GM13976 (cell line): ENCODE results near the gene PPBP.

Source experiments
- DNase-seq: peaks from one replicate; pipeline ENCODE4 v3.0.0; 2012; ENCODE audit warnings: low spot score
- in situ Hi-C: fragments of 300-500 bp; cut with MboI; formaldehyde crosslinking; loops from one replicate; pipeline ENCODE4 v1.12.0; 2022; ENCODE audit warnings: low sequenced_read_pairs, mixed read lengths, inconsistent platforms; ENCODE audit not compliant: unreplicated experiment
- TF ChIP-seq, protein P1 (sequence below): IDR thresholded peaks from 2 replicates; pipeline ENCODE4 v1.5.1; 2012; ENCODE audit warnings: borderline replicate concordance, mild to moderate bottlenecking; ENCODE audit not compliant: insufficient read depth; ENCODE audit errors: extremely low read depth, missing control alignments, control extremely low read depth

PPBP gene

DNA sequence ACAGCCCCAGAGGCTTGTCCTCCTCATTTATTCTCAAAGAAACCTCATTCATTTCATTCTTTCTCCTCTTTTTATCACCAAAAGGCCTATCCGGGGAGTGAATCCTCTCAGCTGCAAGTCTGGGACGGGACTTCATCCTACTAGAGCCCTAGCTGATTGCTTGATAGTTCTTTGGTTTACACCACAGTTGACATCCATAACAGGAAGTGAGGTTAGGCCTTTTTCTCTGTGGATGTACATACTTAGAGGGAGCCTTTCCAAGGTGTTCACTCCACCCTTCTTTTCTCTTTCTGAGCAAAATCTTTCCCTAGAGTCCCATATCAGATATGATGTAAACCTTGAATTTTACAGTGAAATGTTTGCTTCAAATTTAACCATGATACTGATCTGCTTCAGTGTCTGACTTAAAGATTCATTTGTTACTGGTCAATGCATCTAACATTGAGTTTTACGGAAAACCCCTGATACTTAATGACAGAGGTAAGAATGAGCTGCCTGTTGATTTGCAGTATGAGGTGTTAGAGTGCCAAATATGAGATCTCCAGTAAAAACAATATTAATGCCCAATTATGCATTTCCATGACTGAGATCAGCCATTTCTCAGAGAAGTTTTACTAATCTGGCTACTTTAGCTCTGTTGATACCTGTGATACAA is 27.3 kb upstream of the PPBP start:
- TF ChIP-seq, protein P1, sequence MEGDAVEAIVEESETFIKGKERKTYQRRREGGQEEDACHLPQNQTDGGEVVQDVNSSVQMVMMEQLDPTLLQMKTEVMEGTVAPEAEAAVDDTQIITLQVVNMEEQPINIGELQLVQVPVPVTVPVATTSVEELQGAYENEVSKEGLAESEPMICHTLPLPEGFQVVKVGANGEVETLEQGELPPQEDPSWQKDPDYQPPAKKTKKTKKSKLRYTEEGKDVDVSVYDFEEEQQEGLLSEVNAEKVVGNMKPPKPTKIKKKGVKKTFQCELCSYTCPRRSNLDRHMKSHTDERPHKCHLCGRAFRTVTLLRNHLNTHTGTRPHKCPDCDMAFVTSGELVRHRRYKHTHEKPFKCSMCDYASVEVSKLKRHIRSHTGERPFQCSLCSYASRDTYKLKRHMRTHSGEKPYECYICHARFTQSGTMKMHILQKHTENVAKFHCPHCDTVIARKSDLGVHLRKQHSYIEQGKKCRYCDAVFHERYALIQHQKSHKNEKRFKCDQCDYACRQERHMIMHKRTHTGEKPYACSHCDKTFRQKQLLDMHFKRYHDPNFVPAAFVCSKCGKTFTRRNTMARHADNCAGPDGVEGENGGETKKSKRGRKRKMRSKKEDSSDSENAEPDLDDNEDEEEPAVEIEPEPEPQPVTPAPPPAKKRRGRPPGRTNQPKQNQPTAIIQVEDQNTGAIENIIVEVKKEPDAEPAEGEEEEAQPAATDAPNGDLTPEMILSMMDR: no peak
- no peak for DNase-seq
- in situ Hi-C loops: no loop called here

DNA sequence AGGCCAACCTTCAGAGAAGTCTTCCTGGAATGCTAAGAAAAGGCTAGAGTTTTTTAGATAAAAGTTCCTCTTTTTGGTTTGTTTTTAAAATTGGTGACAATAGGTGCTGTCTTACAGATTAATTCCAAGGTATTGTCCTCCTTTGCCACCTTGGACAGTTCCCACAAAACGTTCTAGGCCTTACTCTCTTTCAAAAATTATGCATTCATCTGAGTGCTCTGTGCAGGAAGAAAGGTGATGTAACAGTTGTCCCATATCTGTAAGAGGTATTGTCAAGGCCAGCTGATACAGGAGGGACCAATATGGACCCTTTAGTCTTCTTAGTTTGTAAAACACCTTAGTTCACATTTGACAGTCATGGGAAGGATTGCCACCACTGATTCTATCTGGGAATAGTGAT is 26.3 kb upstream of the PPBP start:
- in situ Hi-C loops: no loop called here
- no peak for DNase-seq
- TF ChIP-seq, protein P1: no peak

DNA sequence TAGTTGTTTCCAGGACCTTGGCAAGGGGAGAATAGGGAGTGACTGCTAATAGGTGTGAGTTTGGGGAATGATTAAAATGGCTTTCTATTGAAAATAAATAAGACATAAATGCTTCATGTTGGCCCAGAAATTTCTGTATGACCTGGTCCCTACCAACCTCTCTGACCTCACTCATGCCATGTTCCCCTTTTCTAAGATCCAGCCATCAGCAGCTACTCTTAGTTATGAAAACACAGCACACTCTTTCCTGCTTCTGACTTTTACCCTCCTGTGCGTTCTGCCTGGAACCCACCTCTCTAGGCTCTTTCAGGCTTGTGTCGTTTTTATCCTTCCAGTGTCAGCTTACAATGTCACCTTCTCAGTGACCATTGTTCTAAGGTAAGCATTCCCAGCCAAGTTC is 25.3 kb upstream of the PPBP start:
- DNase-seq: no peak
- TF ChIP-seq, protein P1: no peak
- in situ Hi-C loops: no loop called here

DNA sequence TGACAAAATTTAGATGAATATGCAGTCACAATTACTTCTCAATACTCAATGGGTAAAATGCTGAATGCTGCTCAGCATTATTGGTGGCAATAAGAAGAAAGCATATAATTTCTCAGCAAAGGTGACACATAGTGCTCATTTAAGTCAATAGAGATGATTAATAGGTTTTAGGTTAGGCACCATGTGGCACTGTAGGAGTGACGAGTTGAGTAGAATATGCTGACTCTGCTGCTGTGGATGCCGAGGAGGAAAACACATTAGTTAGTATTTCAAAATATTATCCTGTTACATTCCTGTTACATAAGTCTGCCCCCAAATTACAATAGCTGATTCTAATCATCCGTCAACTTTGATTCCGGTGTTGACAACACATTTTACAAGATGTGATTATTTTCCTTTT is 24.1 kb upstream of the PPBP start:
- DNase-seq: no peak
- TF ChIP-seq, protein P1: no peak
- in situ Hi-C loops: no loop called here

DNA sequence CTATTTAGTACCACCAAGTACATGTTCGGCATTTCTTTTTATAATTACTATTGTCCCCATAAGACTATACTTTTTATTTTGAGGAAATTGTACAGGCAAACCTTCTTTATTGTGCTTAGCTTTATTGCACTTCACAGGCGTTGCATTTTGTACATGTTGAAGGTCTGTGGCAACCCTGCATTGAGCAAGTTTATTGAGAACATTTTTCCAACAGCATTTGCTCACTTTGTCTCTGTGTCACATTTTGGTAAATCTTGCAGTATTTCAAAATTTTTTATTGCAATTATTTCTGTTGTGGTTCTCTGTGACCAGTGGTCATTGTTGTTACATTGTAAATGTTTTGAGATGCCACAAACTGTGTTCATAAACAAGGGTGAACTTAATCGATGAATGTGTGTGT is 21.3 kb upstream of the PPBP start:
- in situ Hi-C loops: no loop called here
- DNase-seq: no peak
- TF ChIP-seq, protein P1: no peak

DNA sequence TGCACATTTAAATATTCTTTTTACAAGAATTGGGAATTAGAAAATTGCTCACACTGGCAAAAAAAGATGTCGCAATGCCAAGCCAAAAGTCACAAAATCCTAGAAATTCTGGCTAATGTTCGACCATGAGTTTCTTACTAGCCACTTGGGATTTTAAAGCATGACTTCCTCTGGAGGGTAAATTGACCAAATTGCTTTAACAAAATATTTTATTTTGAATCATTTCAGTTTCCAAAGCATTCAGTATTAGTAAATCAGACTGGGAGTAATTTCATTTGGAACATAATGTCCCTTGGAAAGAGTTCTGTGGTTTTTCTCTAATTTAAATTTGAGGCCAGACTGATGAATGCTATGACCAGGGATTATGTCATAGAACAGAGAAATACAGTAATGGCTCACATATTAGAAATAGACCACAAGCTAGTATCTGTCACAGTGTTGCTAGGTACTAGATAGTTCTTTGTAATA is 18.1 kb upstream of the PPBP start:
- in situ Hi-C loops: no loop called here
- TF ChIP-seq, protein P1: no peak
- no peak for DNase-seq

DNA sequence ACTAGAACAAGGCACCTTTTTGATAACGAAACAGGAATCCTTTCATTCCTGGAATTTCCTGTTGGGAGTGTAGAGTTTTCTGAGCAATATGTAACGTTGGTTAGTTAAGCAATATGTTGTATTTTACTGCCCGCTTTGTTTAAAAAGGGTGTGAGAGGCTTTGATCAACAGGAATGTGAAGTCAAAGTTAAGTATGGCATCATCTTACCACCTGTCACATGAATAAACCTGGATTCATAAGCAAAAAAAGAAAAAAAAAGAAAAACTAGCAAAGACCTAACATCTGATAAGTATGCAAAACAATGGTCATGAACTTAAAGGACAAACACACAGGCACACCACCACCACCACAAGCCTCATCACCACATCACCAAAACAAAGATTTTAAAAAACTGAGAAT is 17.5 kb upstream of the PPBP start:
- no peak for DNase-seq

More for the DNA sequence above, 17.5 kb upstream of the PPBP start:
- TF ChIP-seq, protein P1: no peak
- in situ Hi-C loops: no loop called here
